Measurements from ENCODE around the gene CTNNBIP1. TPM values are rescaled to one million over a fixed set of nuclear protein-coding genes. Genes with fewer than 3 reads are reported as not detected.

The CTNNBIP1 gene
- total RNA-seq, 1 donor from 2014 or later, result 35.0 TPM

DNA sequence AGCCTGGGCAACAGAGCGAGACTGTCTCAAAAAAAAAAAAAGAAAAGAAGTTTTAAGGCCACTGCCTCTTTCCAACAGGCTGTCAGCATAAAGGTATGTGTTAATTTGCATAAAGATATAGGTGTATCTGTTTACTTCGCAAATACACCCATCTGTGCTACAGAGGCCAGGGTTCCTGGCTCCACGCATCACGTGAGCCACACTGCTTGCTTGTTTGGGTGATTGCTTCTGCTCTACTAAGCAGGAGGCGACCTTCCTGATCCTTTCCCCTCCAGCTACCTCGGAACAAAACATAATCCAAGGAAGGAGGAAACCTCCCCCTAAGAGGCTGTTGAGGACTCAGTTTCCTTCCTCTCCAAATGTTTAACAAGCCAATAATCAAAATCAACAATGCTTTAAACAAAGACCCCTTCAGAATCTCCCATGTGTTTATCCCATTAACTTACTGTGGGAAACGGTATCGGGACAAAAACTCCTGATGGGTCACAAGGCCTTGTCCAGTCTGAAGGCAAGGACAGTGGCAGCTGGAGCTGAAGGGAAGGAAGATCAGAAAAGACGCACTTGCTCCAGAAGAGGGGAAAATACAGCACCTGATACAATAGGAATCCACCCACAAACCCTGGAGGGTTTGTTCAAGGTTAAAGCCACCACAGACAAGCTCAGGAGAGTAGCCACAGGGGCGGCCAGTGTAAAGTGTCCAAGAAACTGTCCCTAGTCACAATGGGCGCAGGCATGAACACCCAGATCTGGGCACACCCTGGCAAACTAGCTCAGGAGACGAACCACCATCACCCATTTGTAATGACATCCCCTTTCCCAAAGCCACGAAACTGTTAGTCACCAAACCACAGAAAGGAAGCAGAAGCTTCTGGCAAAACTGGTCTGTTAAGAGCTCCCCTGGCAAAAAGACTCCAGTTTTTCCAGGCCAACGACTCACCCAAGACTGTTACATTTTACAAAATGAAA is 17.2 kb downstream of the CTNNBIP1 start:
- Histone ChIP-seq H3K9me3 (no peaks in the 10 kb centered on the region), H3K4me1 (peaks cover 54% of the 10 kb centered on the region), H3K4me3 (no peak overlapping the region), H3K27me3 (ENCODE audit: low read depth) (no peaks in the 10 kb centered on the region), H3K27ac (peak overlapping the region; percentile 72), H3K36me3 (peaks cover 4% of the 10 kb centered on the region)
- TF ChIP-seq, protein P1, sequence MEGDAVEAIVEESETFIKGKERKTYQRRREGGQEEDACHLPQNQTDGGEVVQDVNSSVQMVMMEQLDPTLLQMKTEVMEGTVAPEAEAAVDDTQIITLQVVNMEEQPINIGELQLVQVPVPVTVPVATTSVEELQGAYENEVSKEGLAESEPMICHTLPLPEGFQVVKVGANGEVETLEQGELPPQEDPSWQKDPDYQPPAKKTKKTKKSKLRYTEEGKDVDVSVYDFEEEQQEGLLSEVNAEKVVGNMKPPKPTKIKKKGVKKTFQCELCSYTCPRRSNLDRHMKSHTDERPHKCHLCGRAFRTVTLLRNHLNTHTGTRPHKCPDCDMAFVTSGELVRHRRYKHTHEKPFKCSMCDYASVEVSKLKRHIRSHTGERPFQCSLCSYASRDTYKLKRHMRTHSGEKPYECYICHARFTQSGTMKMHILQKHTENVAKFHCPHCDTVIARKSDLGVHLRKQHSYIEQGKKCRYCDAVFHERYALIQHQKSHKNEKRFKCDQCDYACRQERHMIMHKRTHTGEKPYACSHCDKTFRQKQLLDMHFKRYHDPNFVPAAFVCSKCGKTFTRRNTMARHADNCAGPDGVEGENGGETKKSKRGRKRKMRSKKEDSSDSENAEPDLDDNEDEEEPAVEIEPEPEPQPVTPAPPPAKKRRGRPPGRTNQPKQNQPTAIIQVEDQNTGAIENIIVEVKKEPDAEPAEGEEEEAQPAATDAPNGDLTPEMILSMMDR (IDR thresholded peaks at IDR 0.05), result no peak
- no peak for DNase-seq
- intact Hi-C loops (cut with DNase I), result no loop called here
- peak; percentile 67 to 76 for ATAC-seq

GRCh38 chr1:9891207-9891606 is 18.9 kb downstream of the CTNNBIP1 start:
- Histone ChIP-seq H3K4me1 (peaks cover 54% of the 10 kb centered on the region), H3K4me3 (no peak overlapping the region), H3K27ac (no peak overlapping the region), H3K9me3 (no peaks in the 10 kb centered on the region), H3K27me3 (ENCODE audit: low read depth) (no peaks in the 10 kb centered on the region), H3K36me3 (peaks cover 4% of the 10 kb centered on the region)
- intact Hi-C loops (cut with DNase I), result no loop called here
- TF ChIP-seq, protein P1 (IDR thresholded peaks at IDR 0.05), result no peak
- ATAC-seq (no peak), DNase-seq (no peak)

DNA sequence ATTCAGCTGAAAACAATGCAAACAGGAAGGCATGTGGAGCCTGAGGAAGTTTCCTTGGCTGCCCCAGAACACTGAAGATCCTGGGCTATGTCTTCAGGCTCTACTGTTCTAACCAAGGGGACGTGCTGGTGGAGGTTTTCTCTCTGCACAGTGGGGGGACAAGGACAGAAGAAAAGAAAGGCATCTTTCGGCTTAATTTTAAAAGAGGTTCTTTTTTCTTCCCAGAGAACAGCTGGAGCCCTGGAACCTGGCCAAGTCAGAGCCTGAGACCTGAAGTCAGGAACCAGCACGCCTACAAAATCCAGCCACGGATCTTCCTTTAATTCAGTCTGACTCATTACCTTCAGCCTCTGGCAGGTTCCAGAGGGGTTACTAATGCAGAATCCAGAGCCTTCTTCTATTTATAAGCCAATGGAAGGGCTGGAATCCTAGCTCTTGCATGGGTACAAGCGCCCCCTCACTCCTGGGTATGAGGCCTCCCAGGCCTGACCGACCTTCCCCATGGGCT is 19.8 kb downstream of the CTNNBIP1 start:
- Histone ChIP-seq H3K9me3 (no peaks in the 10 kb centered on the region), H3K4me3 (no peak overlapping the region), H3K27ac (peak overlapping the region; percentile 49), H3K36me3 (peaks cover 4% of the 10 kb centered on the region), H3K27me3 (ENCODE audit: low read depth) (no peaks in the 10 kb centered on the region), H3K4me1 (peaks cover 54% of the 10 kb centered on the region)
- no peak for ATAC-seq
- intact Hi-C loops (cut with DNase I), result no loop called here
- no peak for DNase-seq
- TF ChIP-seq, protein P1 (IDR thresholded peaks at IDR 0.05), result no peak

DNA sequence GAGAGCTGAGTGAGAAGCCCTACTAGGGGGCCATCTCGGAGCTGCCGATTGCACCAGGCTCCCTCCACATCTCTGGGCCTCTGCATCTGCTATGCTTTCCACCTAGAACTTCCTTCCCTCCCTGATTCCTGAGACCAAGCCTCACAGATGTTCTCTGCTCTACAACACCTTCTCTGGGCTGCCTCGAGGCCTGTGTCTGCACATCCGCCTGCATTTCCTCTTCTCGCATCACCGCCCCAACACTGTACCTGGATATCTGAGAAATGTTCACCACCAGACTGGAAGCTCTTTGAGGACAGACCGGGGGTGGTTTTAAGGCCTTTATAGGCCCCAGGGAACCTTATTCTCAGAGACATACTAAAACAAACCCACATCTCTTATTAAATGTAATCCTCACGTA is 20.7 kb downstream of the CTNNBIP1 start:
- intact Hi-C loops (cut with DNase I), result no loop called here
- no peak for ATAC-seq
- TF ChIP-seq, protein P1 (IDR thresholded peaks at IDR 0.05), result no peak
- peaks cover 4% of the 10 kb centered on the region for H3K36me3 ChIP-seq
- H3K9me3 ChIP-seq, result no peaks in the 10 kb centered on the region
- peaks cover 50% of the 10 kb centered on the region for H3K4me1 ChIP-seq
- H3K27ac ChIP-seq, result peak overlapping the region; percentile 49
- H3K4me3 ChIP-seq, result no peak overlapping the region
- DNase-seq, result no peak
- H3K27me3 ChIP-seq (ENCODE audit: low read depth), result no peaks in the 10 kb centered on the region

- H3K36me3 ChIP-seq, result peaks cover 4% of the 10 kb centered on the region
- H3K27me3 ChIP-seq (ENCODE audit: low read depth), result no peaks in the 10 kb centered on the region
- no peak overlapping the region for H3K4me3 ChIP-seq
- peaks cover 45% of the 10 kb centered on the region for H3K4me1 ChIP-seq
- no peak for DNase-seq
- intact Hi-C loops (cut with DNase I), result no loop called here
- TF ChIP-seq, protein P1 (IDR thresholded peaks at IDR 0.05), result no peak
- no peak overlapping the region for H3K27ac ChIP-seq
- H3K9me3 ChIP-seq, result no peaks in the 10 kb centered on the region
- ATAC-seq, result no peak
These were observed 21.2 kb downstream of the CTNNBIP1 start for GRCh38 chr1:9888886-9889285.
